B cell (primary cell): Measurements from ENCODE around the gene NCS1. TPM values are rescaled to one million over a fixed set of nuclear protein-coding genes. Genes with fewer than 3 reads are reported as not detected.

Experiments used
- ATAC-seq: fragments of 200-7000 bp; cut with Tn5 transposase; one replicate; pipeline ENCODE4 v1.10.0; 2021; ENCODE audit warnings: low read depth, mild to moderate bottlenecking, moderate number of reproducible peaks, moderate library complexity
- CTCF ChIA-PET: fragments of 350-600 bp; sonication (Branson Sonifier 250); formaldehyde crosslinking; loops from one replicate; lab custom pipeline; 2021; ENCODE audit warnings: antibody characterized with exemption, inconsistent platforms; lab: Charles Lee
- POLR2A ChIA-PET: fragments of 350-600 bp; sonication (Branson Sonifier 250); formaldehyde crosslinking; loops from one replicate; lab custom pipeline; 2021; ENCODE audit warnings: antibody characterized with exemption; lab: Charles Lee
- DNase-seq: peaks from one replicate; pipeline ENCODE4 v3.0.0; 2013
- H2AFZ ChIP-seq: 2 replicates; pipeline ENCODE4 v1.6.1; 2012; ENCODE audit warnings: mild to moderate bottlenecking, low read depth, low read length; ENCODE audit not compliant: insufficient read depth, poor library complexity, severe bottlenecking
- H3K27ac ChIP-seq, 2 donors: 1 replicate in 1 of 2; 2 replicates in 1 of 2; pipeline ENCODE4 v1.5.1; 2012 to 2013; ENCODE audit warnings: low read length in 2 of 2, mild to moderate bottlenecking in 2 of 2, moderate library complexity in 1 of 2
- H3K27me3 ChIP-seq, 4 experiments: fragments of 200-600 bp in 1 of 4; sonication (generic) in 1 of 4; replicated peaks in 1 of 4; 1 replicate in 2 of 4; 2 replicates in 2 of 4; pipeline versions ENCODE4 v1.6.1 to v1.7.0; 2013 to 2016; ENCODE audit warnings: low read length in 3 of 4, mild to moderate bottlenecking in 2 of 4, mixed read lengths in 1 of 4, moderate library complexity in 1 of 4; ENCODE audit not compliant: insufficient read depth in 4 of 4, control insufficient read depth in 3 of 4; ENCODE audit errors: control extremely low read depth in 1 of 4
- H3K36me3 ChIP-seq, 2 experiments: replicated peaks in 1 of 2; 1 replicate in 1 of 2; 2 replicates in 1 of 2; pipeline versions ENCODE4 v1.6.1 to v1.7.1; 2013; ENCODE audit warnings: low read length in 1 of 2; ENCODE audit not compliant: insufficient read depth in 2 of 2, control insufficient read depth in 1 of 2; ENCODE audit errors: control extremely low read depth in 1 of 2, extremely low read depth in 1 of 2
- H3K4me1 ChIP-seq, 2 donors: fragments of 200-600 bp in 1 of 2; sonication (generic) in 1 of 2; 1 replicate in 1 of 2; 2 replicates in 1 of 2; pipeline versions ENCODE4 v1.5.1 to v1.6.1; 2013 to 2017; ENCODE audit warnings: low read length in 2 of 2; ENCODE audit not compliant: control insufficient read depth in 2 of 2, insufficient read depth in 2 of 2
- H3K4me2 ChIP-seq: replicated peaks from 2 replicates; pipeline ENCODE3; 2012; ENCODE audit warnings: mild to moderate bottlenecking, low read depth, low read length; ENCODE audit not compliant: poor library complexity, severe bottlenecking
- H3K4me3 ChIP-seq, 5 experiments: fragments of 200-600 bp in 1 of 5; sonication (generic) in 1 of 5; 1 replicate in 3 of 5; 2 replicates in 2 of 5; pipeline versions ENCODE4 v1.5.1 to v1.7.0; 2011 to 2016; ENCODE audit warnings: low read length in 4 of 5, mild to moderate bottlenecking in 4 of 5, low read depth in 2 of 5, control low read depth in 1 of 5, moderate library complexity in 1 of 5; ENCODE audit not compliant: insufficient read depth in 1 of 5; ENCODE audit errors: control extremely low read depth in 1 of 5, extremely low read depth in 1 of 5
- H3K79me2 ChIP-seq: fragments of 200-600 bp; sonication (generic); one replicate; pipeline ENCODE4 v1.6.0; 2016; ENCODE audit warnings: low read length; ENCODE audit not compliant: control insufficient read depth, insufficient read depth
- H3K9ac ChIP-seq: fragments of 200-600 bp; sonication (generic); 2 replicates; pipeline ENCODE4 v1.6.1; 2017; ENCODE audit warnings: mild to moderate bottlenecking, low read length, moderate library complexity
- H3K9me3 ChIP-seq, 3 donors: one replicate each; pipeline versions ENCODE4 v1.6.1 to v1.7.1; 2013; ENCODE audit warnings: low read length in 2 of 3; ENCODE audit not compliant: control insufficient read depth in 2 of 3, insufficient read depth in 1 of 3; ENCODE audit errors: control extremely low read depth in 1 of 3
- H4K20me1 ChIP-seq: 2 replicates; pipeline ENCODE4 v1.6.0; 2012; ENCODE audit warnings: mild to moderate bottlenecking, low read length; ENCODE audit not compliant: insufficient read depth, control insufficient read depth, poor library complexity, severe bottlenecking
- H3K27ac Mint-ChIP-seq: one replicate; pipeline ENCODE4 v1.8.0; 2021; ENCODE audit warnings: mixed read lengths
- H3K27me3 Mint-ChIP-seq: one replicate; pipeline ENCODE4 v1.8.0; 2021; ENCODE audit warnings: mixed read lengths
- H3K4me1 Mint-ChIP-seq: one replicate; pipeline ENCODE4 v1.8.0; 2021; ENCODE audit warnings: mixed read lengths
- H3K4me3 Mint-ChIP-seq: one replicate; pipeline ENCODE4 v1.8.0; 2021; ENCODE audit warnings: mixed read lengths
- H3K9me3 Mint-ChIP-seq: one replicate; pipeline ENCODE4 v1.8.0; 2022; ENCODE audit warnings: mixed read lengths; ENCODE audit not compliant: insufficient read depth
- EZH2 ChIP-seq: IDR thresholded peaks from 2 replicates; pipeline ENCODE4 v1.6.1; 2012; ENCODE audit warnings: borderline replicate concordance, low read depth, mild to moderate bottlenecking, moderate library complexity, low read length; ENCODE audit not compliant: insufficient read depth, poor library complexity, severe bottlenecking
- WGBS: methylation state at CpG from one replicate; pipeline ENCODE4 v1.1.5; 2013; ENCODE audit warnings: missing lambda C conversion rate; ENCODE audit not compliant: insufficient coverage; 5-methylcytosine and 5-hydroxymethylcytosine counted together
- intact Hi-C: fragments of 100-400 bp; cut with micrococcal nuclease; formaldehyde crosslinking; loops from one replicate; pipeline ENCODE4 v1.10.0; 2022
- polyA plus RNA-seq: library from polyadenylated mRNA; depleted of rRNA; stranded (reverse); fragments of >200 nt; gene quantifications from 2 replicates; pipeline ENCODE4 v1.2.3, GENCODE V29; 2012
- total RNA-seq, 2 donors: library from RNA; stranded (reverse); fragments of 120-200 nt in 1 of 2; gene quantifications; 1 replicate in 1 of 2; 2 replicates in 1 of 2; pipeline versions ENCODE4 v1.2.3 to v1.2.4, GENCODE V29; 2013 to 2022
- TF ChIP-seq, protein P1 (sequence below): fragments of 200-600 bp; IDR thresholded peaks from one replicate; pipeline ENCODE4 v1.8.0; 2022; ENCODE audit warnings: antibody characterized with exemption, mild to moderate bottlenecking

Gene NCS1
- total and polyA plus RNA-seq, 2 donors (not counting 1 experiment from before 2014, with no cell fraction given): 0.39 TPM; not detected in 1

DNA sequence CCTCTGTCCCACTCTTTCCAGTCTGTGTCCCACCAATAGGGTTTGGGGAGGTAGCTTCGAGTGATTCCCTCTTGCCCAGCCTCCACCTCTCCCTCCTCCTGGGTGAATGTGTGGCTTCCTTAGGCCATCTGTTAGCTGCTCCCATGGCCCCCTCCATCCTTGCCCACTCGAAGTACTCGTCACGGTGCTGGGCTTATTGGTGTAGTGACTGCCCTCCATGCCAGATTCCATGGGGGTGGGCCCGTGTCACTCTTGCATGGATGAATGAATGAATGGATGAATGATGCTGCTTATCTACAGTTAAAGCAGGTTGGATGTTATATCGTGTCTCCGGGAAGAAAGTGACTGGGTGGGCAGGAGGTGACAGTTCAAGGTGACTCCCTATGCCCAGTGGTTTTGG is 112.5 kb downstream of the NCS1 start:
- H3K9ac ChIP-seq: no peak overlapping the region
- Mint-ChIP-seq H3K4me3 (no peak overlapping the region), H3K9me3 (no peaks in the 10 kb centered on the region), H3K27ac (no peak overlapping the region), H3K27me3 (peaks cover 30% of the 10 kb centered on the region), H3K4me1 (no peaks in the 10 kb centered on the region)
- TF ChIP-seq EZH2: no peak
- TF ChIP-seq, protein P1, sequence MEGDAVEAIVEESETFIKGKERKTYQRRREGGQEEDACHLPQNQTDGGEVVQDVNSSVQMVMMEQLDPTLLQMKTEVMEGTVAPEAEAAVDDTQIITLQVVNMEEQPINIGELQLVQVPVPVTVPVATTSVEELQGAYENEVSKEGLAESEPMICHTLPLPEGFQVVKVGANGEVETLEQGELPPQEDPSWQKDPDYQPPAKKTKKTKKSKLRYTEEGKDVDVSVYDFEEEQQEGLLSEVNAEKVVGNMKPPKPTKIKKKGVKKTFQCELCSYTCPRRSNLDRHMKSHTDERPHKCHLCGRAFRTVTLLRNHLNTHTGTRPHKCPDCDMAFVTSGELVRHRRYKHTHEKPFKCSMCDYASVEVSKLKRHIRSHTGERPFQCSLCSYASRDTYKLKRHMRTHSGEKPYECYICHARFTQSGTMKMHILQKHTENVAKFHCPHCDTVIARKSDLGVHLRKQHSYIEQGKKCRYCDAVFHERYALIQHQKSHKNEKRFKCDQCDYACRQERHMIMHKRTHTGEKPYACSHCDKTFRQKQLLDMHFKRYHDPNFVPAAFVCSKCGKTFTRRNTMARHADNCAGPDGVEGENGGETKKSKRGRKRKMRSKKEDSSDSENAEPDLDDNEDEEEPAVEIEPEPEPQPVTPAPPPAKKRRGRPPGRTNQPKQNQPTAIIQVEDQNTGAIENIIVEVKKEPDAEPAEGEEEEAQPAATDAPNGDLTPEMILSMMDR: no peak
- no peak overlapping the region for H2AFZ ChIP-seq
- CTCF ChIA-PET: no interaction called here
- ATAC-seq (no peak), DNase-seq (no peak)
- H3K4me1 ChIP-seq: no peaks in the 10 kb centered on the region
- intact Hi-C loops: no loop called here
- H3K27ac ChIP-seq: no peak overlapping the region
- no peak overlapping the region for H3K4me3 ChIP-seq
- H3K9me3 ChIP-seq: no peaks in the 10 kb centered on the region
- no peaks in the 10 kb centered on the region for H4K20me1 ChIP-seq
- H3K36me3 ChIP-seq: no peaks in the 10 kb centered on the region
- peaks cover 0 to 7% (median 0%) of the 10 kb centered on the region in 4 experiments for H3K27me3 ChIP-seq
- H3K79me2 ChIP-seq: no peaks in the 10 kb centered on the region
- 98% methylated on average over 6 of the region's 7 CpGs for WGBS
- POLR2A ChIA-PET: no interaction called here
- H3K4me2 ChIP-seq: no peak overlapping the region

GRCh38 chr9:130285271-130285670 is 113.1 kb downstream of the NCS1 start:
- no peaks in the 10 kb centered on the region for H3K4me1 ChIP-seq
- no peak overlapping the region for H3K4me3 ChIP-seq
- CTCF ChIA-PET: no interaction called here
- H3K27ac Mint-ChIP-seq: no peak overlapping the region
- H3K4me3 Mint-ChIP-seq: no peak overlapping the region
- no peaks in the 10 kb centered on the region for H4K20me1 ChIP-seq
- no peak overlapping the region for H3K27ac ChIP-seq
- POLR2A ChIA-PET: no interaction called here
- peaks cover 31% of the 10 kb centered on the region for H3K27me3 Mint-ChIP-seq
- no peaks in the 10 kb centered on the region for H3K36me3 ChIP-seq
- no peaks in the 10 kb centered on the region for H3K9me3 ChIP-seq
- H2AFZ ChIP-seq: no peak overlapping the region
- H3K4me1 Mint-ChIP-seq: no peaks in the 10 kb centered on the region
- H3K9ac ChIP-seq: no peak overlapping the region
- H3K27me3 ChIP-seq: peaks cover 0 to 7% (median 0%) of the 10 kb centered on the region in 4 experiments
- H3K4me2 ChIP-seq: no peak overlapping the region
- H3K79me2 ChIP-seq: no peaks in the 10 kb centered on the region
- TF ChIP-seq EZH2: no peak
- TF ChIP-seq, protein P1: no peak
- intact Hi-C loops: no loop called here
- 80% methylated on average over 9 of the region's 9 CpGs for WGBS
- H3K9me3 Mint-ChIP-seq: no peaks in the 10 kb centered on the region
- ATAC-seq (no peak), DNase-seq (no peak)
